Testis (tissue), 2 donors: Measurements from ENCODE around the gene GPR39.

Experiments
- POLR2A ChIP-seq: fragments of 450-650 bp; IDR thresholded peaks from one replicate; pipeline ENCODE4 v1.6.1; 2017; ENCODE audit warnings: antibody characterized with exemption, mild to moderate bottlenecking, moderate library complexity
- TF ChIP-seq, protein P1 (sequence below), 3 experiments: fragments of 450-650 bp in 2 of 3; fragments of 200-600 bp in 1 of 3; sonication (generic) in 1 of 3; IDR thresholded peaks; one replicate each; pipeline ENCODE4 v1.5.1; 2016 to 2019; ENCODE audit warnings: antibody characterized with exemption in 3 of 3, mild to moderate bottlenecking in 2 of 3, moderate library complexity in 1 of 3

DNA sequence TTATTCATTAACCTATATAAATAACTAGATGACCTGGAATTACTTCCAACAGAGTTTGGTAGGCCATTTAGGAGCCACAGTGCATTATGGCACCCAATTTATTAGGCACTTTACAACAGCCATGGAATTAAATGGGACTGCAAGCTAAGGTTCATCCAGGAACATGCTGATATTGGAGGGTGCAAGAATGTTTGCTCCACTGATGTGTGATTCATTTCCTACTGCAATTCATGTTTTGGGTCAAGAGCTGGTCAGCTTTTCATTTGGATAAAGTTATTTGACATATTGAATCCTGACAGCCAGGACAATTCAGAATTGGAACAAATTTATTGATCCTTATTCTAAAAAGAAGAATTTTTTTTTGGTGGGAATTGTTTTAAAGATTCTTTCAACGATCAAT lies 265.2 kb downstream of the GPR39 start:
- TF ChIP-seq POLR2A, result no peak
- TF ChIP-seq, protein P1, sequence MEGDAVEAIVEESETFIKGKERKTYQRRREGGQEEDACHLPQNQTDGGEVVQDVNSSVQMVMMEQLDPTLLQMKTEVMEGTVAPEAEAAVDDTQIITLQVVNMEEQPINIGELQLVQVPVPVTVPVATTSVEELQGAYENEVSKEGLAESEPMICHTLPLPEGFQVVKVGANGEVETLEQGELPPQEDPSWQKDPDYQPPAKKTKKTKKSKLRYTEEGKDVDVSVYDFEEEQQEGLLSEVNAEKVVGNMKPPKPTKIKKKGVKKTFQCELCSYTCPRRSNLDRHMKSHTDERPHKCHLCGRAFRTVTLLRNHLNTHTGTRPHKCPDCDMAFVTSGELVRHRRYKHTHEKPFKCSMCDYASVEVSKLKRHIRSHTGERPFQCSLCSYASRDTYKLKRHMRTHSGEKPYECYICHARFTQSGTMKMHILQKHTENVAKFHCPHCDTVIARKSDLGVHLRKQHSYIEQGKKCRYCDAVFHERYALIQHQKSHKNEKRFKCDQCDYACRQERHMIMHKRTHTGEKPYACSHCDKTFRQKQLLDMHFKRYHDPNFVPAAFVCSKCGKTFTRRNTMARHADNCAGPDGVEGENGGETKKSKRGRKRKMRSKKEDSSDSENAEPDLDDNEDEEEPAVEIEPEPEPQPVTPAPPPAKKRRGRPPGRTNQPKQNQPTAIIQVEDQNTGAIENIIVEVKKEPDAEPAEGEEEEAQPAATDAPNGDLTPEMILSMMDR (IDR thresholded peaks at IDR 0.05), result no peak
